ENCODE measurements around the gene XPO6.

- TF ChIP-seq GABPA (IDR thresholded peaks at IDR 0.05; ENCODE audit: low read depth) (no peak), EZH2phosphoT487 (IDR thresholded peaks at IDR 0.05; ENCODE audit: borderline replicate concordance, low read depth) (no peak), POLR2AphosphoS5 (IDR thresholded peaks at IDR 0.05; ENCODE audit: low read depth, low read length) (no peak), CTCF (IDR thresholded peaks at IDR 0.05) (no peak), SIN3A (IDR thresholded peaks at IDR 0.05; ENCODE audit: borderline replicate concordance, low read depth, low read length) (no peak)
Observed at GRCh38 chr16:28089205-28089991, 122.4 kb downstream of the XPO6 start.
